22Rv1 (cell line): ENCODE measurements around the gene IL1RL2.

Experiments used
- CTCF ChIP-seq: fragments of 450-650 bp; IDR thresholded peaks from 2 replicates; pipeline ENCODE4 v1.5.1; 2017; ENCODE audit warnings: mild to moderate bottlenecking
- ZFX ChIP-seq: fragments of 450-650 bp; IDR thresholded peaks from 2 replicates; pipeline ENCODE4 v1.6.1; 2017; ENCODE audit warnings: antibody characterized with exemption, borderline replicate concordance

- TF ChIP-seq CTCF = no peak
- TF ChIP-seq ZFX = no peak
These were observed 51.4 kb downstream of the IL1RL2 start for GRCh38 chr2:102238039-102238756.
